ENCODE measurements around the gene PAX6.

PAX6 gene

DNA sequence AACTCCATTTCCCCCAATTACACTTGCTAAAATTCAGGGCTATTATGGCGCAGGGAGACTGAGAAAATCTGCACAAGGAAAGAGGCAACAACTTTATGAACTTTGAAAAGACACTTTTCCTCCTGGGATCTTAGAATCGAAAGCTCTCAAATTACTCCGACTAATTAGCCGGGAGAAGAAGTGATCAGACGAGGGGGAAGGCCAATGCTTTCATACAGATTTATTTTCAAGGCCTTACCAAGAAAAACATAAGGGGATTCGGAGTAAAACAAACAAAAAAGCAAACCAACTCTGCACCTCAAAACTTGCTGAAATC is 1.6 kb downstream of the PAX6 start:
- no peak for FAIRE-seq
- no peak for DNase-seq (ENCODE audit: low spot score)

DNA sequence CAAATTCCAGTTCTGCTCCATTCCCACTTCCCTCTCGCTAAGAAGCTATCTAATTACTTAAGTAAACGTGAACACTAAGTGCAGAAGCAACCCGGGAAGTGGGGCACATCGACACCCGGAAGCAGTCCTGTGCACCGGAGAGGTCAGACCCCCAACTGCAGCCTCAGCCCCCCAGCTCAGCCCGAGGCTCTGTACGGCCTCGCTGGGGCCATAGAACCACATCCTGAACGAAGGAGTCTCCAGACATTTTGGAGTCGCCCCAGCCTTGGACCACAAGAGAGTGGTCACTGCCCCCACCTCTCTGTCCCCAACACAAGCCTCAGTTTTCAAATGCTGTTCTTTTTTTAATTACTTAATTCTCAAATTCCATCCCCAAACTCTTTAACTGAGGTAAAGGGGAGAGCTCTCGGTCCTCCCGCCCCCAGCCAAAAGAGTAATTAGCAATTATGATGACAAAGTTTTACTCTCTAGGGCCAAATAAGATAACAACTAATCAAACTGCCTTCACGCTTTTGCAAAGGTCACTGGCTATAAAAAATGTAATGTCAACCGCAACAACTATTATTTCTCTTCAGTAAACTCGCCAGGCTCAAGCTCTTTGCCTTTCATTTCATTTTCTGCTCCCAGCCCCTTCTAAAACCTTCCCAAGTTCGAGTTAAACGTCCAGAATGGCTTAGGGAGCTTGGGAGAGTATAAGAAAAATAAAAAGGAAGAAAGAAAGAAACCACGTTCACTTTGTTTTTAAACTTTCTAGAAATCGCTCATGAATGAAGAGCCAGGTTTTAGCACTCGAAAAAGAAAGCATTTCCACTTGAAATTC is 2.2 kb downstream of the PAX6 start:
- FAIRE-seq: no peak
- no peak for DNase-seq (ENCODE audit: low spot score)

DNA sequence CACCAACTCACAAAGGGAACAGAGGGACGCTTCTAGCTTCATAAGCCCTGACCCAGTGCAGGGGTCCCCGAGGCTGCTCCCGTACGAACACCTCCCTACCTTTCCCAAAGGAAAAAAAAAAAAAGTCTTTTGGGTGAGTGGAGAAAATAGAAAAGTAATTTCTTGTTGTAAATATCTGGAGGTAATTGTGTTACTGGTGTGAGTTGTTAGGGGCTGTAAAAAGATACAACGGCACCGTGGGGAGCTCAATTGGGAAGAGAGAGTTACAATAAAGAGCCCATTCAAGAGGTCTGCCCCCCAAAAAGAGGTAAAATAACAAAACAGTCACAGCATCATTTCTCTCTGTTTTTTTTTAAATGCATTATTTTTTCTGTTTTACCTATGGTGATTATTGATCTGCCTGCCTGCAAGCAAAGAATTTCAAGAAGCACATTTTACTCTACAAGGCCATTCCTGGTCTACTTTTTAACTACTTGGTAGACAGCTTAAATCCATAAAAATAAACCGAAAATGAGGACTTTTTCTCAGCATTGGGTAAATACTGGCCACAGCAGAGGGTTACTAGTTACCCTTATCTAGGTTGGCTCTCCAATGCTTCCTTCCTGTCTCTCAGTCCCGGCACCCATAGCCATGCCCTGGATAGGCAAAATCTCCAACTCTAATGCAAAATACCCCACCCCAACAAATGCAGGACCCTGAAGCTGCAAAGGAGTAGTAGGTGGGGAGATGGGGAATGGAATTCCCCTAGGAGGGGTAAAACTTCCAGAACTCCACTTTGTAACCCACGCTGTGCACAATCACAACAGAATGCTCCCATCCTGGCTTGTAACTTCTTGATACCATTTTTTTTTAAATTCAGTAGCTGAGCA is 3.1 kb downstream of the PAX6 start:
- DNase-seq (ENCODE audit: low spot score) (no peak), FAIRE-seq (no peak)

DNA sequence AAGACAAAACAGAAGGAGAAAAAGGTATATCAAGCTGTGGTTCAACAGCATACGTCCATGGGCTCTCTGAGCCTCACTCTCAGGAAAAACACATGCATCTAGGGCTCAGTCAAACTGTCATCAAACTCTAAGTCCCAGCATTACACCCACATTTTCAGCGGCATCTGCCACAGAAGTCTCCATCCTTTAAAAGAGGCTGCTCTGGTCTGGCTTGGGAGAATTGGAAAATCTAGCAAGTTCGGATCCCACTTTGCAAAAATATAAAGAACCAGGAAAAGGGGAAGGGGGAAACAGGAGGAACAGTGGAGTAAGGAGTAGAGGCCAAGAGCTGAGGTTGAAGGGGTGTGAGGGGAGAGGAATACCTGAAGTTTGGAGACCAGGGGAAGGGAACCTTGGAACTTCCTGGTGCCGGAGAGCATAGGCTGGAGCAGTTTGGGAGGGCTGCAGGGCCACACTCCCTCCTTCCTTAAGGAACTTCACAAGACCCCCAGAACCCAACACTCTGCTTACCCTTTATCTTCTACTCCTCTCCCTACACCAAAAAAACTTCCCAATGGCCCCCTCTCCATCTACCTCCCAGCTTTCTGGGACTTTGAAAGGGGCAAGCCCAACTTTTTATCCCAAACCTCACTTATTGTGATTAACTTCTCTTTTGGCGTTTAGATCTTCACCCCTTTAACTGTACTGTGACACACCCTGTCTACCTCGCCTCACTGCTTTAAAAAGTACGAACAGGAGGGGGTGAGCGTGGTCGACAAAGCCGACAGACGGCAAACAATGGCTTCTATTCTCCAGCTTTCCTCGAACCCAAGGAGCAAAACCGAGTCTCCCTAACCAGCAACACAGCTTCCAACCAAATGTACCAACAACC is 4.0 kb downstream of the PAX6 start:
- no peak for DNase-seq (ENCODE audit: low spot score)
- FAIRE-seq: no peak

- FAIRE-seq: no peak
- no peak for DNase-seq (ENCODE audit: low spot score)
Measured at GRCh38 chr11:31806186-31806927, 4.8 kb downstream of the PAX6 start.

DNA sequence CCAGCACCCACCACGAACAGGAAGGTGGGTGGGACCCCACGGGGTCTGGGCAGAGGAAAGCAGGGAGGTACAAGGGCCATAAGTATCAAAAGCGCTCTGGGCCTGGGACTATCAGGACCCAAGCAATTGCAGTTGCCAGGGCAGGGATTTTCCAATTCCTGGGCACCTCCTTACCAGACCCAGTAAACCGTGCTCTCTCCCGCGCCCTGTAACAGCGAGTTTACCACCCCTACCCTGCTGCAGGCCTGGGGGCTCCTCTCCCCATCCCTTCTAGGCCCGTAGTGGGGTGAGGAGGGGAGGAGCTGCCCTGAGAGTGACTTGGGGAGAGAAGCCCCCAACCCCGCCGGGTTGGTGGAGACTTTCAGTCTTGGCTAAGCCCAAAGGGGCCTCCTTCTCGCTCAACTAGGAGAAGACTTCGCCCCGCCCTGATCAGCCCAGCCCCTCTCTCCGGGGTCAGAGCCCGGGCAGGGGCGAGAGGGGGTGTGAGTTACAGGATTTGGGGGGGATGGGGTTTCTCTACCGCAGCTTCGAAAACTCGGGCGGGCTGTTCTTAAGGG is 5.4 kb downstream of the PAX6 start:
- no peak for DNase-seq (ENCODE audit: low spot score)
- no peak for FAIRE-seq

DNA sequence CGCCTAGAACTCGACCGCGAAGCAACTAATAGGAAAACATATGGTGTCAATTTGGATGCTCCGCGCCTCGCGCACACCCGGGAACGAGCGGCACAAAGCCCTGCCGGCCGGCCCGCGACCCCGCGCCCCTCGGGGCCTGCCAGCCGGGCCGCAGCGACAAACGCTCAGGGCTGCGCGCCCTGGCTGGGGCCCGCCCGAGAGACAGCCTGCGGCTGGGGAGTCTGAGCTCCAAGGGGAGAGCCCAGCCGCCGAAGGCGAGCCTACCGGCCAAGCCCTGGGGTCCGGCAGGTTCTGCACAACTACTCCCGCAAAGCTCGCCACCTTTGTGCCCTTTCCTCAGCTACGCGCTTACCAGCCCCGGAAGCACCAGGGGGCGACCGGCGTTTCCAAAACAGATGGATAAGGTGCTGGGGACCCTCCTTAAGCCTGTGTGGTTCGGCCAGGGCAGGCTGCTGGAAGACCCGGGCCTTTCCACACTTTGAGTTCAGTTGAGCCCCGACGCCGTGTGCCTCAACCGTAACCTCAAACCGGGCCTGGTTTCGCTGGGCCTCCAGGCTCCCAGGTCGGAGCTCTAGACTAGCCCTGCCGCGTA is 6.0 kb downstream of the PAX6 start:
- DNase-seq (ENCODE audit: low spot score): no peak
- no peak for FAIRE-seq

- DNase-seq (ENCODE audit: low spot score): no peak
- FAIRE-seq: no peak
Measured at GRCh38 chr11:31804312-31805036, 6.6 kb downstream of the PAX6 start.

DNA sequence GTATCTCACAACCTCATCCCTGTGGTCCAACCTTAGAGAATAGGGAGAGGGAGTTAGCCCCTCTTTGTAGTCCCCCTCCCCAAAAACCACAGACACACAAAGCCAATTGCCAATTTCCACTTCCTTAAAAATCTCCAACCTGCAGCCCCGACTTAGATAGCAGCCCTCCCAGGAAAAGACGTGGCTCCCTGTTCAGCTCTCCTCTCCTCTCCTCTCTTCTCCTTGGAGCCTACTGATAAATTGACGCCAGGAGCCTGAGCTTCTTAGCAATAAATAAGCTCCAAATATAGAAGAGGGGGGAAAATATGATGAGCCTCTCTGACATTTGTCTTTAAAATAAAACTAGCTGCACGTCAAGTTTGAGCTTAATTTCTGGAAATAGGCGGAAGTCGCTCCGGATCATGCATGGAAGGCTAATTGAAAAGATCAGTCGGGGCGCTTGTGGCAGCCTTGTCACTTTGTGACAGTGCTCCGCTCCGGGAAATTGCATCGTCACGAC is 7.3 kb downstream of the PAX6 start:
- no peak for FAIRE-seq
- no peak for DNase-seq (ENCODE audit: low spot score)

GRCh38 chr11:31802990-31803812 is 7.9 kb downstream of the PAX6 start:
- no peak for FAIRE-seq
- DNase-seq (ENCODE audit: low spot score): no peak

- DNase-seq (ENCODE audit: low spot score) (no peak), FAIRE-seq (no peak)
Measured at GRCh38 chr11:31802609-31802989, 8.5 kb downstream of the PAX6 start.

DNA sequence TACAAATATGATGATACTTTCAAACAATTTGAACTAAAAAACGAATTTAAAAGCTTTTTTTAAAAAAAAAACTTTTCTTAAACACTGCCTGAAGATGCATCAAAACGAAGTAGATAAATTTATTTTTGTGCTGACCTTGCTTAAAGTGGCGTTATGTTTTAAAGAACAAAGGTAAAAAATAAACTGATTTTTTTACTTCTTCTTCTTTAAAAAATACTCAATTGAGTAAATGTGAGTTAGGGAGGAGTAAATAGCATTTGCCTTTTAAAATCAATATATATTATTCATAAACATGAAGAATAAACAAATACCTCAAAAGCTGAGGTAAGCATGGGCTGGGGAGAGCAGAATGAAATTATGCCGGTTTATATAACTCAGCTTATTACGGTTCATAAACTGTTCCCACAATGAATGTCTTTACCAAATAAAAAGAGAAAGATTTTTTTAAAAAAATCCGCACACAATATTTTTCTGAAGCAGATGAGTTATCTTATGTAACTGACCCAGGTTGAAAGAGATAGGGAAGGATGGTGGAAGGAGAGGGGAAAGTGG is 9.0 kb downstream of the PAX6 start:
- FAIRE-seq (no peak), DNase-seq (ENCODE audit: low spot score) (no peak)

GRCh38 chr11:31801298-31801702 is 9.8 kb downstream of the PAX6 start:
- FAIRE-seq (no peak), DNase-seq (ENCODE audit: low spot score) (no peak)

DNA sequence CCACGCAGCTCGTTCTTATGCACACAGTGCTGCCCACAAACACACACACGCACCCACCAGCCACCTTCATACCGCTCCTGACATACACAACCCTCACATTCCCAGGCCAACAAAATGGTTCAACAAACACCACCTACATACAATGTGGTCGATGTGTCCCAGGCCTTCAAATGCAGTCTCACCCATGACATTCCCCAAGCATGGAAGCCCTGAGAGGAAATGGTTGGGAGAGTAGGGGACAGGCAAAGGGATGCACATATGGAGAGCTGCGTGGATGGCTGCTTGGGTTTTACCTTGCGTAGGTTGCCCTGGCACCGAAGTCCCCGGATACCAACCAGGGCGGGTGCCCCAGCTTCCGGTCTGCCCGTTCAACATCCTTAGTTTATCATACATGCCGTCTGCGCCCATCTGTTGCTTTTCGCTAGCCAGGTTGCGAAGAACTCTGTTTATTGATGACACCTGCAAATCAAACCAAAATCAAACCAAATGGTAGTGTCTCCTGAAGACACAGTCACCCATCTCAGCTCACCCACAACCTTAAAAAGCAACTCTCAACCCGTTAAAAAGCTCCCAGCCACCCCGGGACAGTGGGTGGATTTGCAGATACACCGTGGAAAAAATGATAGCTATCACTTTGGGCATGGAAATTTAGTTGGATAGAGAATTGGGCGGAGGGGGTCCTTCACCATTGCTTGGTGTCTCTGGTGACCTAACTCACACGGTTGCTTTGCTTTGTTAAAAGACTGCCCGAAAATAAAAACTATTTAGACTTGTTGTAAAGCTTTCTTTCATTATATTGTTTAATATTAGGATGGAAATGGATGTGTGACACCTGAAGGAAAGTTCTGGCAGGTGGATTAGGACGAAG is 10.5 kb downstream of the PAX6 start:
- FAIRE-seq (no peak), DNase-seq (ENCODE audit: low spot score) (no peak)

DNA sequence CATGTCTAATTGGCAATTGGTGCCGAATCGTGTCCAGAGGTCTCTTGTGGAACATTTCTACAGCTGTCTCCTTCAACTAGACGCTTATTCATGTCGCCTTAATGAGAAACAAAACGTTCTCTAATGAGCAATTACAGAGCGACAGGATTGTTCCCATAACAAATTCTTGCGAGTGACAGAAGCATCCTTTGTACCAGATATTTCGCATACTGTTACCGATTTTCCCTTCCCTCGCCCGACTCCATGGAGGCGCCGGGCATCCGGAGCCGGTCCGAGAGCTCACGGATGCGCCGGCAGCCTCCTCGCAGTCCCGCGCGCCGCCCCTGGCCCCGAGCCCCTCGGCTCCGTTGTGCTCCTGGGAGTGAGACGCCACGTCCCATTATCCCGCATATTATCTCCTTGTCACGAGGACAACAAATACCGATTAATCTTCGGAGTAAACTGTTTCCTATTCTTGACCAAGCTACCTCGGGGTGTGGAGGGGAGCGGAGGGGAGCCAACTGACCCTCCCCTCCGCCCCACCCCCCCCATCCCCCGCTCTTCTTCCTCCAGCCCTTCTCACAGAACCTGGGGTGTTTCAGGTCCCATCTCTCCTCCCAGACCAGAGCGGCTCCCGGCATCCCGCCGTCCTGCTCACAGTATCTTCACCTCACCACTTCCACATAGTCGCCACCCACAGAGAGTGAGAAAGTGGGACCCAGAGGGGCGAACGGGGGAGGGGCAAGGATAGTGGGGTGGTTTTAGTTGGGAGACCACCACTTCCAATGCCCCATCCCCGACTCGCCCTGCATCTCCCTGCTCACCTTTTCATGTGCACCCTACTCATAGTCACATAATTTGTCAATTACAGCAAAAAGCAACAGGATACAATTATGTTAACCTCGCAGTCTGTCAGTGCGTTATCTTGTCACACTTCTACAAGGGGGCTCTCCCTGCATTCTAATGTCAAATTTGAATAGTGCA is 11.4 kb downstream of the PAX6 start:
- DNase-seq (ENCODE audit: low spot score): no peak
- FAIRE-seq: no peak
